K562 (cell line): ENCODE data around the gene LYAR. TPM values are rescaled to one million over a fixed set of nuclear protein-coding genes. Genes with fewer than 3 reads are reported as not detected.

ENCODE experiments used
- EP300 ChIP-seq: IDR thresholded peaks from 2 replicates; pipeline ENCODE4 v1.6.1; 2012; ENCODE audit warnings: low read length, improper control_type of control experiment
- EWSR1 ChIP-seq: fragments of 450-650 bp; IDR thresholded peaks from 2 replicates; pipeline ENCODE4 v1.6.1; 2018; ENCODE audit warnings: borderline replicate concordance, mild to moderate bottlenecking, low read depth, moderate library complexity; ENCODE audit not compliant: partially characterized antibody
- polyA plus RNA-seq, 8 experiments: library from polyadenylated mRNA; depleted of rRNA in 4 of 8; stranded (reverse) in 5 of 8; unstranded in 3 of 8; fragments of >200 nt; fragmentation: Nextera tagmentation in 2 of 8; fragmentation: Illumina TruSeq in 1 of 8; extraction: Ambion mirVana in 2 of 8; extraction: Trizol in 1 of 8; gene quantifications; 2 replicates each; pipeline versions ENCODE4 v1.2.1 to v1.2.3, GENCODE V29; 2011 to 2014; ENCODE audit warnings: inconsistent platforms in 1 of 8, missing spikeins in 1 of 8
- total RNA-seq, 7 experiments: library from RNA; depleted of rRNA in 6 of 7; stranded (reverse); fragments of >200 nt in 6 of 7; fragmentation: Illumina TruSeq in 2 of 7; extraction: Trizol in 2 of 7; gene quantifications; 2 replicates each; pipeline versions ENCODE4 v1.2.1 to v1.2.3, GENCODE V29; 2011 to 2021; ENCODE audit warnings: low replicate concordance in 1 of 7
- TF ChIP-seq, protein P1 (sequence below), 2 experiments: fragments of 450-650 bp; formaldehyde crosslinking in 1 of 2; IDR thresholded peaks; 2 replicates each; pipeline versions ENCODE4 v1.4.0 to v1.6.1; 2014 to 2020; ENCODE audit warnings: mild to moderate bottlenecking in 2 of 2, borderline replicate concordance in 1 of 2, low read depth in 1 of 2

The LYAR gene
- total and polyA plus RNA-seq, 9 of the 15 experiments (the other 6 are each of a cell fraction or from before 2014, with no cell fraction given): 28.3 to 172 (median 127) TPM

DNA sequence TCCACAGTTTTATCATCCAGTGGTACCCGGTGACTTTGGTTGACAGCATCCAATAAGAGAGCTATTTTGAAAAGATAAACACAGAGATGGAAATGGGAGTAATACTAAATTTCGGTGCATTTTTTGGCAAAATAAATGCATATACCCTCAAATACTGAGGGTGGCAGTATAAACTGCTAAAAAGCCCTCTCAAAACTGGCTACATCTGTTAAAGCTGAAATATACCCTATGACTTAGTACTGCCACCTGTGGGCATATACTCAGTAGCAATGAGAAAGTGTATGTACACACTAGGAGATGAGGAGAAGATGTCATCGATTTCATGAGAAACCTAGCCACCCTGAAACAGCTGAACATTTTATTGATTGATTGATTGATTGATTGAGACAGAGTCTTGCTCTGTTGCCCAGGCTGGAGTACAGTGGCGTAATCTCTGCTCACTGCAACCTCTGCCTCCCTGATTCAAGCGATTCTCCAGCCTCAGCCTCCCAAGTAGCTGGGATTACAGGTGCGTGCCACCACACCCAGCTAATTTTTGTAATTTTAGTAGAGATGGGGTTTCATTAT lies 29.7 kb downstream of the LYAR start (continued):
- TF ChIP-seq, protein P1, sequence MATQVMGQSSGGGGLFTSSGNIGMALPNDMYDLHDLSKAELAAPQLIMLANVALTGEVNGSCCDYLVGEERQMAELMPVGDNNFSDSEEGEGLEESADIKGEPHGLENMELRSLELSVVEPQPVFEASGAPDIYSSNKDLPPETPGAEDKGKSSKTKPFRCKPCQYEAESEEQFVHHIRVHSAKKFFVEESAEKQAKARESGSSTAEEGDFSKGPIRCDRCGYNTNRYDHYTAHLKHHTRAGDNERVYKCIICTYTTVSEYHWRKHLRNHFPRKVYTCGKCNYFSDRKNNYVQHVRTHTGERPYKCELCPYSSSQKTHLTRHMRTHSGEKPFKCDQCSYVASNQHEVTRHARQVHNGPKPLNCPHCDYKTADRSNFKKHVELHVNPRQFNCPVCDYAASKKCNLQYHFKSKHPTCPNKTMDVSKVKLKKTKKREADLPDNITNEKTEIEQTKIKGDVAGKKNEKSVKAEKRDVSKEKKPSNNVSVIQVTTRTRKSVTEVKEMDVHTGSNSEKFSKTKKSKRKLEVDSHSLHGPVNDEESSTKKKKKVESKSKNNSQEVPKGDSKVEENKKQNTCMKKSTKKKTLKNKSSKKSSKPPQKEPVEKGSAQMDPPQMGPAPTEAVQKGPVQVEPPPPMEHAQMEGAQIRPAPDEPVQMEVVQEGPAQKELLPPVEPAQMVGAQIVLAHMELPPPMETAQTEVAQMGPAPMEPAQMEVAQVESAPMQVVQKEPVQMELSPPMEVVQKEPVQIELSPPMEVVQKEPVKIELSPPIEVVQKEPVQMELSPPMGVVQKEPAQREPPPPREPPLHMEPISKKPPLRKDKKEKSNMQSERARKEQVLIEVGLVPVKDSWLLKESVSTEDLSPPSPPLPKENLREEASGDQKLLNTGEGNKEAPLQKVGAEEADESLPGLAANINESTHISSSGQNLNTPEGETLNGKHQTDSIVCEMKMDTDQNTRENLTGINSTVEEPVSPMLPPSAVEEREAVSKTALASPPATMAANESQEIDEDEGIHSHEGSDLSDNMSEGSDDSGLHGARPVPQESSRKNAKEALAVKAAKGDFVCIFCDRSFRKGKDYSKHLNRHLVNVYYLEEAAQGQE (IDR thresholded peaks at IDR 0.05; ENCODE audit: borderline replicate concordance): peak; percentile 44; the same call in 1 of the 2 replicates
- TF ChIP-seq, protein P1 (CRISPR knock-in tag; IDR thresholded peaks at IDR 0.05; ENCODE audit: low read depth): no peak
- TF ChIP-seq EP300 (no peak), EWSR1 (no peak)
